ENCODE measurements around the gene POLDIP2. TPM values are rescaled to one million over a fixed set of nuclear protein-coding genes. Genes with fewer than 3 reads are reported as not detected.
A peak's percentile ranks its signal among the peaks of the same experiment; 100 is the strongest.

The POLDIP2 gene
- total and polyA plus RNA-seq, 2 of the 13 experiments (the other 11 are each of a cell fraction or from before 2014, with no cell fraction given) = 85.9 to 114 TPM

GRCh38 chr17:28404812-28405570 is 47.7 kb upstream of the POLDIP2 start (continued):
- TF ChIP-seq KAT2B (IDR thresholded peaks at IDR 0.05; ENCODE audit: borderline replicate concordance, low read depth, low read length) (no peak), ZBTB1 (CRISPR knock-in tag; IDR thresholded peaks at IDR 0.05; ENCODE audit: borderline replicate concordance) (no peak), TBX2 (CRISPR knock-in tag; IDR thresholded peaks at IDR 0.05; ENCODE audit: borderline replicate concordance) (peak; percentile 79), ZBTB33 (CRISPR knock-in tag; IDR thresholded peaks at IDR 0.05) (0 out of 2 replicates have a peak, but pooled peaks have one; percentile 20), ZFP36 (IDR thresholded peaks at IDR 0.05; ENCODE audit: borderline replicate concordance, low read depth, low read length, partially characterized antibody) (no peak), PHF5A (CRISPR knock-in tag; IDR thresholded peaks at IDR 0.05; ENCODE audit: low read depth, unreplicated experiment) (no peak), PCBP1 (IDR thresholded peaks at IDR 0.05; ENCODE audit: borderline replicate concordance, low read depth, low read length) (0 out of 2 replicates have a peak, but pooled peaks have one; percentile 20), ETS1 (CRISPR knock-in tag; IDR thresholded peaks at IDR 0.05) (no peak), GMEB1 (CRISPR knock-in tag; IDR thresholded peaks at IDR 0.05; ENCODE audit: borderline replicate concordance) (no peak), ZNF317 (CRISPR knock-in tag; IDR thresholded peaks at IDR 0.05) (no peak), HDAC2 (CRISPR knock-in tag; IDR thresholded peaks at IDR 0.05) (peak; percentile 66; the same call in 1 of the 2 replicates), FOXC1 (CRISPR knock-in tag; IDR thresholded peaks at IDR 0.05; ENCODE audit: borderline replicate concordance) (no peak), MIXL1 (CRISPR knock-in tag; IDR thresholded peaks at IDR 0.05) (no peak), BCL3 (CRISPR knock-in tag; IDR thresholded peaks at IDR 0.05) (no peak), FLYWCH1 (CRISPR knock-in tag; IDR thresholded peaks at IDR 0.05) (no peak), PTBP1 (IDR thresholded peaks at IDR 0.05; ENCODE audit: low read depth, low read length, poor library complexity, severe bottlenecking) (no peak), DNMT1 (CRISPR knock-in tag; IDR thresholded peaks at IDR 0.05) (0 out of 2 replicates have a peak, but pooled peaks have one; percentile 24), ZNF276 (CRISPR knock-in tag; IDR thresholded peaks at IDR 0.05; ENCODE audit: low read depth) (no peak; the same call in 1 of the 2 replicates), MZF1 (CRISPR knock-in tag; IDR thresholded peaks at IDR 0.05; ENCODE audit: borderline replicate concordance) (no peak)
